Activated CD4-positive, CD25-positive, alpha-beta regulatory T cell (primary cell): ENCODE results near the gene SMYD3.
"Not testable (repeated sequence)": the region's sequence is repeated elsewhere in the genome, so short reads cannot be mapped to it uniquely, and the experiment has no call there.

Experiments
- DNase-seq, 4 experiments: peaks; one replicate each; lab custom pipeline; 2025; lab: John Stamatoyannopoulos, UW

The SMYD3 gene

GRCh38 chr1:245771511-245772281 lies 735.4 kb downstream of the SMYD3 start:
- no peak for DNase-seq

- no peak for DNase-seq
Measured at GRCh38 chr1:245770156-245770555, 736.9 kb downstream of the SMYD3 start.

GRCh38 chr1:245768596-245768995 lies 738.5 kb downstream of the SMYD3 start:
- DNase-seq, result no peak

GRCh38 chr1:245765230-245766000 lies 741.7 kb downstream of the SMYD3 start:
- no peak for DNase-seq

- no peak for DNase-seq
Measured at GRCh38 chr1:245763873-245764331, 743.2 kb downstream of the SMYD3 start.

GRCh38 chr1:245762396-245762910 lies 744.6 kb downstream of the SMYD3 start:
- no peak for DNase-seq

GRCh38 chr1:245760301-245760700 lies 746.8 kb downstream of the SMYD3 start:
- DNase-seq, result no peak

GRCh38 chr1:245754463-245754961 lies 752.6 kb downstream of the SMYD3 start:
- no peak for DNase-seq

- no peak for DNase-seq
Measured at GRCh38 chr1:245753807-245754206, 753.3 kb downstream of the SMYD3 start.

GRCh38 chr1:245752561-245752960 lies 754.5 kb downstream of the SMYD3 start:
- no peak for DNase-seq

- no peak for DNase-seq
Measured at GRCh38 chr1:245751726-245752470, 755.2 kb downstream of the SMYD3 start.

GRCh38 chr1:245751116-245751515 lies 756.0 kb downstream of the SMYD3 start:
- DNase-seq, result no peak

- no peak for DNase-seq
Measured at GRCh38 chr1:245750261-245750660, 756.8 kb downstream of the SMYD3 start.

- DNase-seq, result no peak
Measured at GRCh38 chr1:245749053-245749452, 758.0 kb downstream of the SMYD3 start.

GRCh38 chr1:245748646-245749045 lies 758.4 kb downstream of the SMYD3 start:
- no peak for DNase-seq

GRCh38 chr1:245748240-245748639 lies 758.8 kb downstream of the SMYD3 start:
- no peak for DNase-seq

GRCh38 chr1:245742896-245743295 lies 764.2 kb downstream of the SMYD3 start:
- no peak for DNase-seq

- not testable (repeated sequence) for DNase-seq
Measured at GRCh38 chr1:245740336-245740735, 766.7 kb downstream of the SMYD3 start.

- no peak for DNase-seq
Measured at GRCh38 chr1:245730801-245731200, 776.3 kb downstream of the SMYD3 start.

- DNase-seq, result not testable (repeated sequence)
Measured at GRCh38 chr1:245728035-245728434, 779.0 kb downstream of the SMYD3 start.

- DNase-seq, result no peak
Measured at GRCh38 chr1:245721488-245721887, 785.6 kb downstream of the SMYD3 start.

- no peak for DNase-seq
Measured at GRCh38 chr1:245718951-245719350, 788.1 kb downstream of the SMYD3 start.
